IPS-NIHi7 (cell line): ENCODE measurements around the gene MEGF6.

ENCODE experiments used
- DNase-seq: peaks from one replicate; pipeline ENCODE4 v3.0.0; 2012; ENCODE audit warnings: mixed read lengths; ENCODE audit errors: extremely low spot score

Gene MEGF6

DNA sequence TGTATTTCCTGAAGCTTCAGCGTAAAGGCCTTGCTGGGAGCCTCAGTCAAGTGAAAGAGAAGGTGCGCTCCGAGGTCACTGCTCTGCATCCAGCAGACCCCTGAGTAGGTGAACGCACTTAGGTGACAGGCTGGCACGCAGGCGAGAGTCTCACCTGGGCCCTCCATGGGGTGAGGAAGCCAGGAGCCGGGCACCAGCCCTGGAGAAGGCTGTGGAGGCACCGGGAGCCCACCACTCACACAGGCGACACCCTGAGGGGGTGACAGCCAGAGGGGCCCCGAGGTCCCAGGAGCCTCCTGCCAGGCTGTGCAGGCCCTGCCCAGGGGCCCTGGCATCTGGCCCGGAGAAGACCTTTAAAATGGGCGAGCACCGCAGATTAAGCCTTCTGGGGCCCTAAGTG, 89.2 kb downstream of the MEGF6 start:
- no peak for DNase-seq

- DNase-seq: no peak
These were observed 89.9 kb downstream of the MEGF6 start for GRCh38 chr1:3521426-3521825.

DNA sequence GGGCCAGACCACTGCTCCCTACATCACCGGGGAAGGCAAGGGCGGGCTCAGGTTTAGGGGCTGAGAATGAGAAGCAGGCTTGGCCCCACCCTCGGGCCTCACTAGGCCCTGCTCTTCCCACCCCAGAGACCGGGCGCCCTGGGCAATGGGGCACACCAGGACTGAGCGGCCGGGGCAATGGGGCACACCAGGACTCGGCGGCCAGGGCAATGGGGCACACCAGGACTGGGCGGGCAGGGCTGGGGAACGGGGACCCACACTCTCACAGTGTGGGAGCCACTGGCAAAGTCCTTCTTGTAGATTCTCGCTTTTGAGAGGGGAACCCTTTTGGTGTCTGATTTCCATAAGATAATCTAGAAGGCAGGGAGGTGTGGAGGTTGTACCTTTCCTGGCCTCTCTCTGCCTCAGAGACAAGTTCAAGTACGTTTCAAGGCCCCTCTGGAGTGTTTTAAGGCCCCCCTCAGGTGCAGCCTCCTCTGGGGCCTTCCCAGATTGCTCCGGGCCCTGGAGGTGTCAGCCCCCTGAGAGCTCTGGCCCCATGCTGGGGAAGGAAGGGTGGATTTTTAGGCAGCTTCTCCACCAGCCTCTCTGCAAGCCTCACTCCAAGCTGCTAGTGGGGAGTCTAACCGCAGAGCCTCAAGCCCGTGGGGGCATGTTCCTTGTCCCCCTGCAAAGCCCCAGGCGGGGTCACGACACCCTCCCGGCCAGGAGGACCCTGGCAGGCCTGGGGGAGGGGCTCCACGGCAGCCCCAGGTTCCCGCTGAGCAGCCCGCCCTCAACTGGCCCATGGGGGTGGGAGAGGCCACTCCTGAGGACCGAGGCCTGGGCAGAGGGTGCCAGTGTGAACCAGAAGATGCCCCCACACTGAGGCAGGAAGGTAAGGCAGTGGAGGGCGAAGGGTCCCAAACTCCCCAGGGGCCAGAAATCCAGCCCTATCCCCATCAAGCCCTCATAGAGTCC, 90.6 kb downstream of the MEGF6 start:
- no peak for DNase-seq

DNA sequence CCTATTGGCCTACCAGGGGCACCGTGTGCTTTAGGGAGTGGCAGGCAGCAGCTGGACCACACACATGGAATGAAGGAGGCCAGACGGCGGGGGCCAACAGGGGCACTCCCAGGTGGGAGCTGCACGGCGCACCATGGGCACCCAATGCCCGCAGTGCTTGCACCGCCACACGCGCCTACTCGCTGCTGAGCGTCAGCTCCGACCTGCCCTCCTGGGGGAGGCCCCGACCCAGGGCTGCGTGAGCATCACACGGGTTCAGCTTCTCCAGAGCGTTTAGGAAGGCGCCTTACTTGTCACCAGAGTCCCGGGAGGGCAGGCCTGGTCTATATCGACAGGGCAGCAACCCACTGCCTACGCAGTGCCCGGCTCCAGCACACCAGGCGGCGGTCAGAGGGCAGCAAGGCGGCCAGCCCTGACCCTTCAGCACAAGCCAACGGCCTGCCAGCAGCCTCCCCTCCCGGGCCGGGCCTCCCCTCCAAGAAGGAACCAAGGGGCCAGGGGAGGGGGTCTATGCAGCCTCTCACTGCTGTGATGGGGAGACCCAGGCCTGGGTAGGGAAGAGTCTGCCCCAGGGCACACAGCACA, 91.9 kb downstream of the MEGF6 start:
- no peak for DNase-seq

DNA sequence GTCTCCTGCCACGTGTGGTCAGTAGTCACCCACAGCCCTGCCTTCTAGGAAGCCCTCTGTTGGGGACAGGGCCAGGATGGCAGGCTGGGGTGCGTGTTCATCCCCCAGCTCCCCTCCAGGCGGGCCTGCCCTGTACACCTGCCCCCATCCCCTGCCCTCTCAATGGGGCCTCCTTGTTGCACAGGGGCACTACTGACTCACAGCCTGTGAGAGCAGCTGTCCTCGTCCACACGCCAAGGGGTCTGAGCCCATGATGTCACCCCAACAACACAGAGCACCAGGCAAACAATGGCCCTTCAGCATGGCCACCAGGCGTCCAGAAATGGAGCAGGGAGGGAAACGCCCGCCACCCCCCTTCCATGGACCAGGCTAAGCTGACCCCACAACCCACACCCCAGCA, 92.6 kb downstream of the MEGF6 start:
- no peak for DNase-seq

DNA sequence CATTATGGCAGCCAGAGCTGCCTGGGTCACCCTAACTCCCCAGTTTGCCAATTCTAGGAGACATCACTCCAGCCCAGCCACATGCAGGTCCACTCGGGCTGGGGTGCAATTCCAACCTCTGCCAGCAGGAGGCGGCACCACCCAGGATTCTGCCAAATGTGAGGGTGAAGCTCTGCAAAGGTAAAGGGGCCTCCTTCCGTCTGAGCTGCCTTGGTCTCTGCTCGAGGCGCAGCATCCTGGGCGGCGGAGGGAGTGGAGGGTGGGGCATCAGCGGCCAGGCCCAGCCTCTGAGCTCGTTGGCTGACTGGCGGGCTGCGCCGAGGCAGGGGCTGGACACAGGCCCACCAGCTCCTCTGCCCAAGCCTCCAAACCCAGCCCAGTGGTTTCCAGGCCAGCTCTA, 93.1 kb downstream of the MEGF6 start:
- peak; percentile 55 for DNase-seq

DNA sequence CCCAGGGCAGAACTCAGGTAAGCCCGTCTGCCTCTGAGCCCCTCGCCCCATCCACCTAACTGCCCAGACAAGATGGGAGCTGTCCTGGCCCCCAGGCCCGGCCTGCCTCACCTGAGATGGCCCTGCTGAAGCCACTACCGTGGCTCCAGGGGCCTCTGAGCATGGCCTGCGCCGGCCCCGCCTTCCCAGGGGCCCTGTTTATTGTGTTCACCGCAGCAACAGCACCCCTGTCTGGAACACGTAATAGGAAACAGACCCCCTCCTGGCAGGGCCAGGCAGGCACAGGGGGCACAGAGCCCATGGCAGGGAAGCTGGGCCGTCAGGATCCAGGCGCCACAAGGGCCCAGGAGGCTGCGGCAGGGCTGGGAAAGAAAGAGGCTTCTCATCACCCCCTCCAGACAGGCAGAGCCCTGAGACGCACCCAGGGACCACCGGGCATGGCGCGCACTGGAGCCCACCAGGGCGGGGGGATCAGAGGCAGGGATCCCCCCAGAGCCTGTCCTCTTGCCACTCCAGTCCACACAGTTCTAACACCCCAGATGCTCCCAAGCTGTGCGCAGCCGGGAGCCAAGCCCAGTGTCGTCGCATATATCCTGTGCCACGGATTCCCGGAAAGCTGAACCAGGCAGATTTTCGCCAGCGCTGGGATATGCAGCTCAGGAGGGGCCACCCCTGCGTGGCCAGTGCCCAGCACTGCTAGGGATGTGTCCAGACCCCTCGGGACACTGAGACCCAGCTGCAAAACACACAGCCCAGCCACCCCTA, 94.2 kb downstream of the MEGF6 start:
- DNase-seq: no peak

DNA sequence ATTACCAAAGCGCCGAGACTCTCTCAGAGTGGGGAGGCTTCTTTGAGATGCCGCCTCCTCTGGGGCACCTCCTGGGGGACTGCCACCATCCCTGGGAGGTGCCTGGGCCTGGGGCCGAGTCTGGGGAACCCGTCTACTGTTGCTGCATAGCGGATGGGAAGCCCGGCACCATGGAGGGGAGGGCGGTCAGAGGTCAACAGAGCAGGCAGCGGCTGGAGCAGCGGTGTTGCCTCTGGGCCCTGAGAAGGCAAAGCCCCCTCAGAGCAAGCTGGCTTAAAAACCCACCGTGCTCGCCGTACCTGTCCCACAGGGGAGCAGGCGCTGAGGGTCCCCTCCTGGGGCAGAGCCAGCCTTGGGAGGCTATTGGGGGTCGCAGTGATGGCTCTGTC, 94.8 kb downstream of the MEGF6 start:
- DNase-seq: no peak

DNA sequence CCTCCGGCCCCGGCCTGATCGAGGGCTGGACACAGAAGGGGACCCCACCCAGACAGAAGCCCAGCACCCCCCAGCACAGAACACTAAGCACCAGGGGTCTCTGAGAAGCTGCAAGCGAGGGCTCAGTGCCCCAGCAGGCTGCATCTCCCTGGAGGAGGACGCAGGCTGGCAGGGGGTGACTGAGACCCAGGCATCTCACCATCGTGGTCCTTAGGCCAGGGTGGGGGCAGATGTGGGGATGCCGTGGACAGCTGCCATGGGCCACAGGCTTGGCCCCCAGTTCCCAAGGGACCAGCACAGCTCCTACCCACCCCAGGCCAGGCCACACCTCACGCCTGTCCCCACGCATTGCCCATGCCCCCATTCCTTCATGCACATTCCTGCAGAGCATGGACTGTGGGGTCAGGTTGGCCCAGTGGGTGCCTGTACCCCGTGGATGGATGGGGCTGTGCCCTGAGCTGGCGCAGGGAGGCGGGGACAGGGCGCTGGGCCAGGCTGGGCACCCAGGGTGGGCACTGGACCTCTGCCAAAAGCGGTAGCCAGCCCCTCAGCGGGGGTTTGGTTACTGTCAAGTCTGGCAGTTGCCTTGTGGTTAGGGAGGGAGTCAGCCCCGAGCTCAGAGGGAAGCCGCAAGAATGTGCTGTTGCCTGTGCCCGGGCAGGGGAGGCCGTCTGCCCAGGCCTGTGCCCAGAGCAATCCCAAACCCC, 95.4 kb downstream of the MEGF6 start:
- no peak for DNase-seq

DNA sequence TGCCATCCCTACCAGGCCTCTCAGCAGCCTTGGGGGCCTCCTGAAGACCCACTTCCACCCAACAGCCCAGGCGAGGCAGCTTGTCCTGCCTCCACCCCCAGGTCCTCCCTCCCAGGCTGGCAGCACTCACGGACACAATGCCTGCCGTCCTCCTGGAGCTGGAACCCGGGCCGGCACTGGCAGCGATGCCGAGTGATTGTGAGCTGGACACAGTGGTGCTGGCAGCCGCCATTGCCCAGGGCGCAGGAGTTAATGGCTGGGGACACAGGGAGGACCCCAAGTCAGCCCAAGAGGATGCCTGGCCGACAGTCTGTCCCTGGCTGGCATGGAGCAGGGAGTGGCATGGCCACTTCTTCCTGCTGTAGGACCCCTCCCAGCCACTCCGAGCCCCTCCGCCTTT, 96.0 kb downstream of the MEGF6 start:
- no peak for DNase-seq

DNA sequence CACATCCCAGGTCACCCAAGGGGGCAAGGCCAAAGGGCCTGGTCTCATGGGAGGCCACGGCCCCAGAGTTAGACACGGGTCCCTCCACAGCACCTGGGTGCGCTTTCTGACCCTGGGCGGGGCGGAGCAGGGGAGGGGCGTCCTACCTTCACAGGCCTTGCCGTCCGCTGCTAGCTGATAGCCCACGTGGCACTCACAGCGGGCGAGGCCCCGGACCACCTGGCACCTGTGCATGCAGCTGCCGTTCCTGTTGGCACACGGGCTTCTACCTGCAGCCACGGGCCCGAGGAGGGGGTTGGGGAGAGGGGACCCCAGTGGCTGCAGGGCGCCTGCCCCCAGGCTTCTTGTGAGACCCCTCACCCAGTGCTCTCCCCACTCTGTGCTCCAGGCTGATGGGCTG, 96.9 kb downstream of the MEGF6 start:
- DNase-seq: no peak

DNA sequence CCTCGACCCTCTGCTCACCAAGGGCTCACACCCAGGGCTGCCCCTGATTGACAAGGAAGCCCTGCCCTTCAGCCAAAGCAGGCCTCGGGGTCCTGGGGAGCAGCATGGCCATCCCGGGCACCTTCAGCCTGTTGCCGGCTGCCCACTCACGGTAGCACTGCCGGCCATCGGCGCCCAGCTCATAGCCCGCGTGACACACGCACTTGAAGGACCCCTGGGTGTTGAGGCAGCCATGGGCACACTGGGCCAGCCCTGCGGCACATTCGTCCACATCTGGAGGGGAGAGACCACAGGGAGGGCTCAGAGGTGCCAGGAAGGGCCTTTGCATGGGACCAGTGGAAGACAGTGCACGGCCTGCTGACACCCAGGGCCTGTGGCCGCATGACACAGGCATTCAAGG, 99.5 kb downstream of the MEGF6 start:
- DNase-seq: no peak

GRCh38 chr1:3511306-3511705, 100.0 kb downstream of the MEGF6 start:
- DNase-seq: no peak

DNA sequence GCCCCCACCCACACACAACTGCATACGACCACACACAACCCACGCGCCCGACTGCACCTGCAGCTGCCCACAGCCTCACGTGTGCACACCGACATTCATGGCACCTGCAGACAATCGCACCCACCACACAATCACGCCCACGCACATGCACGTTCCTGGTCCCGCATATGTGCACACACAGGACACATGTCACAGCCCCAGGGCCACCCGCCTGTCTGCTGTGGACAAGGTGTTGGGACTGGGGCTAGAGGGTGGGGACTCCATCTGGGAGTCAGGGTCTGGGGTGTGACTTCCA, 100.4 kb downstream of the MEGF6 start:
- no peak for DNase-seq

GRCh38 chr1:3510136-3510955, 101.0 kb downstream of the MEGF6 start:
- no peak for DNase-seq

DNA sequence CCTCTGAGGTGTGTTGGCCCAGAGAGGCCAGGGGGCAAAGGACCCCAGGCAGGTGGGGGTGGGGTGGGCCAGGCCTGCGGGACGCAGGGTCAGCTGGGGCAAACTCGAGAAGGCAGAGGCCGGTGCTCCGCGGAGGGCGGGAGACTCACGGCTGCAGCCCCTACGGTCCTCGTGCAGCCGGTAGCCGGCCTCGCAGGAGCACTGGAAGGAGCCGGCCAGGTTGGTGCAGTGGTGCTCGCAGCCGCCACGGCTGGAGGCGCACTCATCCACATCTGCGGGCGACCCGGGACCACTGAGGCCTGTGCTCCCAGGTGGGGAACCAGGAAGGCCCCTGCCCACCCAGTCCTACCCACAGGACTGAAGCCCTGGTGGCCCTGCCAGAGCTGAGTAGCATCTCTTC, 101.6 kb downstream of the MEGF6 start:
- no peak for DNase-seq

DNA sequence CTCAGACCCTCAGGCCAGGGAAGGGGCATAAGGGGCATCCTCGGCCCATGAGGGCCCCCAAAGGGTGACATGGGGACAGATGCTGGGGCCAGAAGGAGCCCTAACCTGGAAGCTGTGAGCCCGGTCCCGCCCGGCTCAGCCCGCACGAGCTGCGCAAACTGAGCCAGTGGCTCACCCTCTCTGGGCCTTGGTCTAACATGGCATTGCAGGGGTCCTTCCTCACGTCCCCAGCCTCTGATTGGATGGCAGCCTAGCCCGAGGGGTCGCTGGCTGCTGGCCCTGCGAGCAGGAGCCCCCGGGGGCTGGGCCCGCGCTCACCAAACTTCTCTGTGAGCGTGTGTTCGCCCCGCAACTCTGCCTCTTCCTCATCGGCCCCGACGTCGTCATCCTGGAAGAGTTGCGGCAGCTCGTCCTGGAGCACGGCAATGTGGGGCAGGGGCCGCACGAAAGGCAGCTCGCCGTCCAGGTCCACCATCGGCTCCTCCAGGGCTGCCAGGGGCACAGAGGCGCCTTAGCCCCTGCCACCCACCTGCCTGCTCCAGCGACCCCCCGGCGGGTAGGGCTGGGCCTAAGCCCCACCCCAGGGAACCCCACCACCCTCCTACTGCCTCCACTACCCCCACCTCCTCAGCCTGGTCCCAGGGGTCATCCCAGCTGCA, 102.4 kb downstream of the MEGF6 start:
- no peak for DNase-seq

DNA sequence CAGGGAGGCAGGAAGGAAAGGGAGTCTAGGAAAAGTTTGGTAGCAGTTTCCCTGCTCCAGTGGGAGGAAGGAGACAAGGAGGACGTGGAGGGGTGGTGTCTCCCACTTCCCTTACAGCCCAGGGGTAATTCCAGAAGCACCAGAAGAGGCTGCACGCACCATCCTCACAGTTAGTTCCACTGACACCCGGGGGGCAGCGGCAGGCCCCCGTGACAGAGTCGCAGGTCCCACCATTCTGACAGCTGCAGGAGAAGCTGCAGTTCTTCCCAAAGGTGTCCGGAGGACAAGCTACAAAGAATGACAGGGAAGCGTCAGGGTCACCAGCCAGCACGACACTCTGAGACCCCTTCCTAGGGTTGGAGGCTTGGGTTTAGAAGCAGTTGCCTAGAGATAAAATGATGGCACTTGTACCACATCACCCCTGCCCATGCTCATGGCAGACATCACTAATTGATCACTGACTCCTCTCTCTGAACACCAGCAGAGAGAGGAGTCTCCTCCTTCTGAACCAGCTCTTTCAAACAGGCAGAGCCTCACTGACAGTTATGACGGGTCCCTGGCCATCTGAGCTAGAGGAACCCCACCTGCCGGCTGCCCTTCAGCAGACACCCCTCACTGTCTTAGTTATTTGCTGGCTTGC, 103.6 kb downstream of the MEGF6 start:
- DNase-seq: no peak

GRCh38 chr1:3506943-3507342, 104.4 kb downstream of the MEGF6 start:
- DNase-seq: no peak

- DNase-seq: no peak
These were observed 105.3 kb downstream of the MEGF6 start for GRCh38 chr1:3506041-3506440.
